HepG2 (cell line): ENCODE measurements around the gene SS18L1. TPM values are rescaled to one million over a fixed set of nuclear protein-coding genes. Genes with fewer than 3 reads are reported as not detected.

ENCODE experiments used
- CC2D1A ChIP-seq: sonication (generic); formaldehyde crosslinking; IDR thresholded peaks from 2 replicates; pipeline ENCODE4 v1.8.1; 2023; ENCODE audit warnings: mild to moderate bottlenecking, missing genetic modification reagents
- CEBPZ ChIP-seq: IDR thresholded peaks from 2 replicates; pipeline ENCODE4 v1.6.1; 2012; ENCODE audit warnings: low read length, improper control_type of control experiment
- RAD51 ChIP-seq: fragments of 450-650 bp; IDR thresholded peaks from 2 replicates; pipeline ENCODE4 v1.6.1; 2016; ENCODE audit warnings: borderline replicate concordance
- RFX1 ChIP-seq: fragments of 450-650 bp; IDR thresholded peaks from 2 replicates; pipeline ENCODE4 v1.6.1; 2017
- TEAD3 ChIP-seq: optimal IDR thresholded peaks from 2 replicates; pipeline ENCODE3; 2016; ENCODE audit warnings: borderline replicate concordance
- TRIM22 ChIP-seq: fragments of 450-650 bp; IDR thresholded peaks from 2 replicates; pipeline ENCODE4 v1.6.1; 2017
- ZBTB4 ChIP-seq: sonication (generic); formaldehyde crosslinking; IDR thresholded peaks from 2 replicates; pipeline ENCODE4 v1.4.0; 2020; ENCODE audit warnings: missing genetic modification reagents, mild to moderate bottlenecking, borderline replicate concordance
- ZNF234 ChIP-seq: sonication (generic); formaldehyde crosslinking; conservative IDR thresholded peaks from 2 replicates; pipeline ENCODE4 v1.5.1; 2020; ENCODE audit warnings: mild to moderate bottlenecking, missing genetic modification reagents
- ZNF414 ChIP-seq: sonication (generic); formaldehyde crosslinking; IDR thresholded peaks from 2 replicates; pipeline ENCODE4 v1.5.0; 2020; ENCODE audit warnings: missing genetic modification reagents
- ZNF564 ChIP-seq: sonication (generic); formaldehyde crosslinking; IDR thresholded peaks from 2 replicates; pipeline ENCODE4 v1.8.1; 2023; ENCODE audit warnings: mild to moderate bottlenecking, missing genetic modification reagents
- ZNF878 ChIP-seq: sonication (generic); formaldehyde crosslinking; IDR thresholded peaks from 2 replicates; pipeline ENCODE4 v1.8.1; 2023; ENCODE audit warnings: mild to moderate bottlenecking, missing genetic modification reagents, moderate library complexity
- polyA plus RNA-seq, 8 experiments: library from polyadenylated mRNA; depleted of rRNA in 3 of 8; stranded (reverse) in 7 of 8; unstranded in 1 of 8; fragments of >200 nt; fragmentation: Illumina TruSeq in 4 of 8; extraction: Trizol in 4 of 8; gene quantifications; 2 replicates each; pipeline versions ENCODE4 v1.2.1 to v1.2.3, GENCODE V29; 2011 to 2016; ENCODE audit warnings: low read depth in 4 of 8, missing spikeins in 1 of 8, mixed read lengths in 1 of 8; ENCODE audit not compliant: insufficient read depth in 1 of 8
- total RNA-seq, 5 experiments: library from RNA; depleted of rRNA; stranded (reverse); fragments of >200 nt; fragmentation: Illumina TruSeq; extraction: Trizol; gene quantifications; 2 replicates each; pipeline ENCODE4 v1.2.3, GENCODE V29; 2016; ENCODE audit warnings: low read depth in 1 of 5
- TF ChIP-seq, protein P1 (sequence below): sonication (generic); formaldehyde crosslinking; IDR thresholded peaks from 2 replicates; pipeline ENCODE4 v1.4.0; 2020; ENCODE audit warnings: missing genetic modification reagents, borderline replicate concordance
- TF ChIP-seq, protein P2 (sequence below): sonication (generic); formaldehyde crosslinking; IDR thresholded peaks from 2 replicates; pipeline ENCODE4 v1.5.1; 2020; ENCODE audit warnings: missing genetic modification reagents, mild to moderate bottlenecking, borderline replicate concordance

Gene SS18L1
- total and polyA plus RNA-seq, 2 of the 13 experiments (the other 11 are each of a cell fraction or from before 2014, with no cell fraction given) = 17.8 to 27.6 TPM

DNA sequence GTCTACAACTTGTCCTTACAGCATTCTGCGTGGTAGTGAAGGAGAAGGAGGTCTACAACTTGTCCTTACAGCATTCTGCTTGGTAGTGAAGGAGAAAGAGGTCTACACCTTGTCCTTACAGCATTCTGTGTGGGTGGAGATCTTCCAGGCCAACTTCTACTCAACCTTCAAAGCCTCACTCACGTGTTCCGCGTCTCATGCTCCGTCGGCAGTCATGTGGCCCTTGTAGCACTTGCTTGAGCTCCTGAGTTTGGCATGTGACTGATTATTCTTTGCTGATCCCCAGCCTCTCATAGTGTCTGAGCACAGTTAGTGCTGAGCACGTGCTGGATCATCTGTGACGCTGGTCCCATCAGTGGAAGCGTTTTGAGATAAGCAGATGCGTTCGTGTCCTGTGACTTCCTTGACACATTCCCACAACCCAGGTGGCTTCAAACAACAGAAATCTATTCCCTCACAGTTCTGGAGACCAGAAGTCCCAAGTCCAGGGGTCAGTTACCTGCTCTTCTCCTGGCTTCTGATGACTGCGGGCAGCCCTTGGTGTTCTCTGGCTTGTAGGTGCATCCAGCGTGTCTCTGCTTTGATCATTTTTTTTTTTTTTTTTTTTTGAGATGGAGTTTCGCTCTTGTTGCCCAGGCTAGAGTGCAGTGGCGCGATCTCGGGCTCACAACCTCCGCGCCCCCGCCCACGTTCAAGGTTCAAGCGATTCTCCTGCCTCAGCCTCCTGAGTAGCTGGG lies 2.6 kb downstream of the SS18L1 start (continued):
- TF ChIP-seq TRIM22 = no peak
- 0 out of 2 replicates have a peak, but pooled peaks have one; percentile 29 for TF ChIP-seq ZNF564 (CRISPR knock-in tag)
- no peak; the same call in 1 of the 2 replicates for TF ChIP-seq ZBTB4
- 0 out of 2 replicates have a peak, but pooled peaks have one; percentile 57 for TF ChIP-seq CC2D1A (CRISPR knock-in tag)
- no peak for TF ChIP-seq ZNF878 (CRISPR knock-in tag)
- TF ChIP-seq, protein P1, sequence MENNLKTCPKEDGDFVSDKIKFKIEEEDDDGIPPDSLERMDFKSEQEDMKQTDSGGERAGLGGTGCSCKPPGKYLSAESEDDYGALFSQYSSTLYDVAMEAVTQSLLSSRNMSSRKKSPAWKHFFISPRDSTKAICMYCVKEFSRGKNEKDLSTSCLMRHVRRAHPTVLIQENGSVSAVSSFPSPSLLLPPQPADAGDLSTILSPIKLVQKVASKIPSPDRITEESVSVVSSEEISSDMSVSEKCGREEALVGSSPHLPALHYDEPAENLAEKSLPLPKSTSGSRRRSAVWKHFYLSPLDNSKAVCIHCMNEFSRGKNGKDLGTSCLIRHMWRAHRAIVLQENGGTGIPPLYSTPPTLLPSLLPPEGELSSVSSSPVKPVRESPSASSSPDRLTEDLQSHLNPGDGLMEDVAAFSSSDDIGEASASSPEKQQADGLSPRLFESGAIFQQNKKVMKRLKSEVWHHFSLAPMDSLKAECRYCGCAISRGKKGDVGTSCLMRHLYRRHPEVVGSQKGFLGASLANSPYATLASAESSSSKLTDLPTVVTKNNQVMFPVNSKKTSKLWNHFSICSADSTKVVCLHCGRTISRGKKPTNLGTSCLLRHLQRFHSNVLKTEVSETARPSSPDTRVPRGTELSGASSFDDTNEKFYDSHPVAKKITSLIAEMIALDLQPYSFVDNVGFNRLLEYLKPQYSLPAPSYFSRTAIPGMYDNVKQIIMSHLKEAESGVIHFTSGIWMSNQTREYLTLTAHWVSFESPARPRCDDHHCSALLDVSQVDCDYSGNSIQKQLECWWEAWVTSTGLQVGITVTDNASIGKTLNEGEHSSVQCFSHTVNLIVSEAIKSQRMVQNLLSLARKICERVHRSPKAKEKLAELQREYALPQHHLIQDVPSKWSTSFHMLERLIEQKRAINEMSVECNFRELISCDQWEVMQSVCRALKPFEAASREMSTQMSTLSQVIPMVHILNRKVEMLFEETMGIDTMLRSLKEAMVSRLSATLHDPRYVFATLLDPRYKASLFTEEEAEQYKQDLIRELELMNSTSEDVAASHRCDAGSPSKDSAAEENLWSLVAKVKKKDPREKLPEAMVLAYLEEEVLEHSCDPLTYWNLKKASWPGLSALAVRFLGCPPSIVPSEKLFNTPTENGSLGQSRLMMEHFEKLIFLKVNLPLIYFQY = 0 out of 2 replicates have a peak, but pooled peaks have one; percentile 14
- TF ChIP-seq ZNF414 (CRISPR knock-in tag) = no peak
- no peak for TF ChIP-seq ZNF234 (CRISPR knock-in tag)
- no peak for TF ChIP-seq CEBPZ
- TF ChIP-seq RAD51 = no peak; the same call in 1 of the 2 replicates
- peak; percentile 79 for TF ChIP-seq TEAD3 (CRISPR knock-in tag)
- TF ChIP-seq, protein P2, sequence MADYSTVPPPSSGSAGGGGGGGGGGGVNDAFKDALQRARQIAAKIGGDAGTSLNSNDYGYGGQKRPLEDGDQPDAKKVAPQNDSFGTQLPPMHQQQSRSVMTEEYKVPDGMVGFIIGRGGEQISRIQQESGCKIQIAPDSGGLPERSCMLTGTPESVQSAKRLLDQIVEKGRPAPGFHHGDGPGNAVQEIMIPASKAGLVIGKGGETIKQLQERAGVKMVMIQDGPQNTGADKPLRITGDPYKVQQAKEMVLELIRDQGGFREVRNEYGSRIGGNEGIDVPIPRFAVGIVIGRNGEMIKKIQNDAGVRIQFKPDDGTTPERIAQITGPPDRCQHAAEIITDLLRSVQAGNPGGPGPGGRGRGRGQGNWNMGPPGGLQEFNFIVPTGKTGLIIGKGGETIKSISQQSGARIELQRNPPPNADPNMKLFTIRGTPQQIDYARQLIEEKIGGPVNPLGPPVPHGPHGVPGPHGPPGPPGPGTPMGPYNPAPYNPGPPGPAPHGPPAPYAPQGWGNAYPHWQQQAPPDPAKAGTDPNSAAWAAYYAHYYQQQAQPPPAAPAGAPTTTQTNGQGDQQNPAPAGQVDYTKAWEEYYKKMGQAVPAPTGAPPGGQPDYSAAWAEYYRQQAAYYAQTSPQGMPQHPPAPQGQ (CRISPR knock-in tag) = no peak
- no peak for TF ChIP-seq RFX1
